C4-2B (cell line): ENCODE results near the gene DCXR.

ENCODE experiments used
- ZFX ChIP-seq: fragments of 450-650 bp; IDR thresholded peaks from 2 replicates; pipeline ENCODE4 v1.6.1; 2017
- TF ChIP-seq, protein P1 (sequence below): fragments of 450-650 bp; conservative IDR thresholded peaks from 2 replicates; pipeline ENCODE4 v1.5.1; 2017; ENCODE audit warnings: mild to moderate bottlenecking

DNA sequence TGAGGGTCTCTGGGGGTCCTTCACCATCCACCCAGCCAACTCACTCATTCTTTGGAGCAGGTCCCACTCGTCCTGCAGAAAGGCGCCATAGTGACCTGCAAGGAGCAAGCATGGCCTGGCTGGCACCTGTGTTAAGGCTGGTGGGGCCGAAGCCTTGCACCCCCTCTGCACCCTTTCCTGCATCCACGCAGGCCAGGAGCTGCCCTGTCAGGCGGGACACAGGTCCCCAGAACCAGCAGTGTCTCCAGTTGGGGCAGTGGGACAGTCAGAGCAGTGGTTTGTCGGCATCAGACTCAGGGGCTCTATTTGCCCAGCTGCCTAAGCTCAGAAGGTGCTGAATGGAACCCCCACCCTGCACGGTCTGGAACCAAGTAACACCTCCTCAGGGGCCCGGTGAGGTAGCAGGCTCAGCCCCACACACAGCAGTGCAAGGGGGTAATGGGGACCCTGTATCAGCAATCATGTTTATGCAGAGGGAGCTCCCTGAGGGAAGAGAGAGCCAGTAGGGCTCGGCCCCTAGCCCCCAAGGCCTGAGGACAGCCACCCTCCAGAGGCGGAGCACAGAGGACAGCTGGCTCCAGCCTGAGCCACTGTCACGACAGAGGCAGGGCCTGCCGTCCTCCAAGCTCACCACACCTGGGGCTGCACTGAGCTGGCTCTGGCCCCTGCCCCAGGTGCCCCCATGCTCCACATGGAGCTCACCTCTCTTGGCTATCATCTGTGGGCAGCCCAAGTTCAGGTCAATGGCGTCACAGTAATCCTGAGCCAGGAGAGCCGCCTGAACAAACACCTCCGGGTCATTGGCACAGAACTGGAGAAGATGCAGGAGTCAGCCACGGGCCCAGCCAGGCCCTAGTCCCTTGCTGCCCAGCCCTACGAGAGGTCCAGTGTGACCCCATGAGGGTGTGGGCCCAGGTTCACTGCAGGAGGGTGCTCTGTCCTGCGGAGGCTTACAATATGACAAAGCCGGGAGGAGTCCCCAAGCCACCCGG, 26.2 kb upstream of the DCXR start:
- TF ChIP-seq, protein P1, sequence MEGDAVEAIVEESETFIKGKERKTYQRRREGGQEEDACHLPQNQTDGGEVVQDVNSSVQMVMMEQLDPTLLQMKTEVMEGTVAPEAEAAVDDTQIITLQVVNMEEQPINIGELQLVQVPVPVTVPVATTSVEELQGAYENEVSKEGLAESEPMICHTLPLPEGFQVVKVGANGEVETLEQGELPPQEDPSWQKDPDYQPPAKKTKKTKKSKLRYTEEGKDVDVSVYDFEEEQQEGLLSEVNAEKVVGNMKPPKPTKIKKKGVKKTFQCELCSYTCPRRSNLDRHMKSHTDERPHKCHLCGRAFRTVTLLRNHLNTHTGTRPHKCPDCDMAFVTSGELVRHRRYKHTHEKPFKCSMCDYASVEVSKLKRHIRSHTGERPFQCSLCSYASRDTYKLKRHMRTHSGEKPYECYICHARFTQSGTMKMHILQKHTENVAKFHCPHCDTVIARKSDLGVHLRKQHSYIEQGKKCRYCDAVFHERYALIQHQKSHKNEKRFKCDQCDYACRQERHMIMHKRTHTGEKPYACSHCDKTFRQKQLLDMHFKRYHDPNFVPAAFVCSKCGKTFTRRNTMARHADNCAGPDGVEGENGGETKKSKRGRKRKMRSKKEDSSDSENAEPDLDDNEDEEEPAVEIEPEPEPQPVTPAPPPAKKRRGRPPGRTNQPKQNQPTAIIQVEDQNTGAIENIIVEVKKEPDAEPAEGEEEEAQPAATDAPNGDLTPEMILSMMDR = no peak
- no peak for TF ChIP-seq ZFX
